HG03066 (cell line): ENCODE results near the gene MYO7B.
A peak's percentile ranks its signal among the peaks of the same experiment; 100 is the strongest.
"Not testable (repeated sequence)": the region's sequence is repeated elsewhere in the genome, so short reads cannot be mapped to it uniquely, and the experiment has no call there.

Experiments
- ATAC-seq: cut with Tn5 transposase; IDR thresholded peaks from one replicate; pipeline ENCODE4 v1.9.1; 2021; ENCODE audit warnings: low read depth; ENCODE audit not compliant: unreplicated experiment

MYO7B gene

GRCh38 chr2:127523269-127523939, 12.1 kb upstream of the MYO7B start:
- ATAC-seq: no peak

- not testable (repeated sequence) for ATAC-seq
These were observed 11.2 kb upstream of the MYO7B start for GRCh38 chr2:127524198-127524834.

- peak; percentile 8 for ATAC-seq
These were observed 9.8 kb upstream of the MYO7B start for GRCh38 chr2:127525691-127526131.

GRCh38 chr2:127526132-127527000, 9.1 kb upstream of the MYO7B start, which contains the start of gene IWS1:
Gene IWS1, minus strand, starts transcription at chr2:127526489. Its CDS starts 281 bp downstream, at chr2:127526208.
- peak; percentile 89 for ATAC-seq

GRCh38 chr2:127527001-127527804, 8.3 kb upstream of the MYO7B start:
- peak; percentile 6 for ATAC-seq

- no peak for ATAC-seq
These were observed 7.0 kb upstream of the MYO7B start for GRCh38 chr2:127528487-127528886.

- ATAC-seq: not testable (repeated sequence)
These were observed 6.1 kb upstream of the MYO7B start for GRCh38 chr2:127529416-127529815.

GRCh38 chr2:127530245-127531140, 5.0 kb upstream of the MYO7B start:
- no peak for ATAC-seq

GRCh38 chr2:127531221-127531648, 4.2 kb upstream of the MYO7B start:
- ATAC-seq: no peak

- no peak for ATAC-seq
These were observed 3.2 kb upstream of the MYO7B start for GRCh38 chr2:127532296-127532695.

GRCh38 chr2:127535918-127536317, 435 bp downstream of the MYO7B start:
- ATAC-seq: no peak

GRCh38 chr2:127536707-127537541, 1.4 kb downstream of the MYO7B start:
- ATAC-seq: no peak

- ATAC-seq: no peak
These were observed 2.2 kb downstream of the MYO7B start for GRCh38 chr2:127537644-127538043.

- ATAC-seq: no peak
These were observed 6.3 kb downstream of the MYO7B start for GRCh38 chr2:127541809-127542208.

GRCh38 chr2:127542231-127542630, 6.7 kb downstream of the MYO7B start:
- no peak for ATAC-seq

- ATAC-seq: not testable (repeated sequence)
These were observed 7.6 kb downstream of the MYO7B start for GRCh38 chr2:127543013-127543501.

GRCh38 chr2:127545189-127545588, 9.7 kb downstream of the MYO7B start:
- no peak for ATAC-seq

GRCh38 chr2:127545796-127546195, 10.3 kb downstream of the MYO7B start:
- no peak for ATAC-seq
